HEK293T (cell line): ENCODE results near the gene PLA2G12B.
"Not testable (repeated sequence)": the region's sequence is repeated elsewhere in the genome, so short reads cannot be mapped to it uniquely, and the experiment has no call there.

ENCODE experiments used
- CTCF ChIA-PET: fragments of 350-600 bp; formaldehyde crosslinking; extraction: SDS; loops from one replicate; lab custom pipeline; 2021; ENCODE audit warnings: antibody characterized with exemption, inconsistent platforms; lab: Yijun Ruan, JAX
- POLR2A ChIA-PET: fragments of 350-600 bp; formaldehyde crosslinking; extraction: SDS; loops from one replicate; lab custom pipeline; 2020; ENCODE audit warnings: antibody characterized with exemption, inconsistent platforms; lab: Yijun Ruan, JAX
- DNase-seq: peaks from one replicate; pipeline ENCODE4 v3.0.0; 2012; ENCODE audit warnings: mixed read lengths; ENCODE audit errors: extremely low spot score
- ARNT ChIP-seq: fragments of 450-650 bp; IDR thresholded peaks from 2 replicates; pipeline ENCODE4 v1.6.1; 2017; ENCODE audit warnings: mild to moderate bottlenecking
- BHLHE40 ChIP-seq: fragments of 450-650 bp; IDR thresholded peaks from 2 replicates; pipeline ENCODE4 v1.6.1; 2016; ENCODE audit warnings: mild to moderate bottlenecking, moderate library complexity, borderline replicate concordance
- CTBP1 ChIP-seq: fragments of 450-650 bp; IDR thresholded peaks from 2 replicates; pipeline ENCODE4 v1.6.1; 2016; ENCODE audit warnings: borderline replicate concordance
- ELF4 ChIP-seq: fragments of 450-650 bp; IDR thresholded peaks from 2 replicates; pipeline ENCODE4 v1.6.1; 2017; ENCODE audit warnings: antibody characterized with exemption
- FOXA1 ChIP-seq: fragments of 450-650 bp; IDR thresholded peaks from 2 replicates; pipeline ENCODE4 v1.6.1; 2016; ENCODE audit warnings: mild to moderate bottlenecking
- FOXK2 ChIP-seq: fragments of 450-650 bp; IDR thresholded peaks from 2 replicates; pipeline ENCODE4 v1.6.1; 2016; ENCODE audit warnings: mild to moderate bottlenecking
- FOXM1 ChIP-seq: fragments of 450-650 bp; IDR thresholded peaks from 2 replicates; pipeline ENCODE4 v1.6.1; 2017; ENCODE audit warnings: mild to moderate bottlenecking, borderline replicate concordance
- HDGF ChIP-seq: fragments of 450-650 bp; IDR thresholded peaks from 2 replicates; pipeline ENCODE4 v1.6.1; 2017; ENCODE audit warnings: antibody characterized with exemption, borderline replicate concordance
- L3MBTL2 ChIP-seq: fragments of 450-650 bp; conservative IDR thresholded peaks from 2 replicates; pipeline ENCODE4 v1.6.1; 2016; ENCODE audit warnings: mild to moderate bottlenecking
- LEF1 ChIP-seq: fragments of 450-650 bp; IDR thresholded peaks from 2 replicates; pipeline ENCODE4 v1.6.1; 2017; ENCODE audit warnings: mild to moderate bottlenecking, borderline replicate concordance
- NFRKB ChIP-seq: fragments of 450-650 bp; IDR thresholded peaks from 2 replicates; pipeline ENCODE4 v1.6.1; 2016; ENCODE audit warnings: mild to moderate bottlenecking, moderate library complexity
- SP1 ChIP-seq: fragments of 450-650 bp; IDR thresholded peaks from 2 replicates; pipeline ENCODE4 v1.6.1; 2017
- SUZ12 ChIP-seq: fragments of 450-650 bp; IDR thresholded peaks from 2 replicates; pipeline ENCODE4 v1.6.1; 2016; ENCODE audit warnings: mild to moderate bottlenecking
- TARDBP ChIP-seq: fragments of 450-650 bp; IDR thresholded peaks from 2 replicates; pipeline ENCODE4 v1.6.1; 2016
- ZNF384 ChIP-seq: fragments of 450-650 bp; IDR thresholded peaks from 2 replicates; pipeline ENCODE4 v1.6.1; 2016
- TF ChIP-seq, protein P1 (sequence below): fragments of 450-650 bp; IDR thresholded peaks from 2 replicates; pipeline ENCODE4 v1.6.1; 2016

The PLA2G12B gene, protein sequence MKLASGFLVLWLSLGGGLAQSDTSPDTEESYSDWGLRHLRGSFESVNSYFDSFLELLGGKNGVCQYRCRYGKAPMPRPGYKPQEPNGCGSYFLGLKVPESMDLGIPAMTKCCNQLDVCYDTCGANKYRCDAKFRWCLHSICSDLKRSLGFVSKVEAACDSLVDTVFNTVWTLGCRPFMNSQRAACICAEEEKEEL

DNA sequence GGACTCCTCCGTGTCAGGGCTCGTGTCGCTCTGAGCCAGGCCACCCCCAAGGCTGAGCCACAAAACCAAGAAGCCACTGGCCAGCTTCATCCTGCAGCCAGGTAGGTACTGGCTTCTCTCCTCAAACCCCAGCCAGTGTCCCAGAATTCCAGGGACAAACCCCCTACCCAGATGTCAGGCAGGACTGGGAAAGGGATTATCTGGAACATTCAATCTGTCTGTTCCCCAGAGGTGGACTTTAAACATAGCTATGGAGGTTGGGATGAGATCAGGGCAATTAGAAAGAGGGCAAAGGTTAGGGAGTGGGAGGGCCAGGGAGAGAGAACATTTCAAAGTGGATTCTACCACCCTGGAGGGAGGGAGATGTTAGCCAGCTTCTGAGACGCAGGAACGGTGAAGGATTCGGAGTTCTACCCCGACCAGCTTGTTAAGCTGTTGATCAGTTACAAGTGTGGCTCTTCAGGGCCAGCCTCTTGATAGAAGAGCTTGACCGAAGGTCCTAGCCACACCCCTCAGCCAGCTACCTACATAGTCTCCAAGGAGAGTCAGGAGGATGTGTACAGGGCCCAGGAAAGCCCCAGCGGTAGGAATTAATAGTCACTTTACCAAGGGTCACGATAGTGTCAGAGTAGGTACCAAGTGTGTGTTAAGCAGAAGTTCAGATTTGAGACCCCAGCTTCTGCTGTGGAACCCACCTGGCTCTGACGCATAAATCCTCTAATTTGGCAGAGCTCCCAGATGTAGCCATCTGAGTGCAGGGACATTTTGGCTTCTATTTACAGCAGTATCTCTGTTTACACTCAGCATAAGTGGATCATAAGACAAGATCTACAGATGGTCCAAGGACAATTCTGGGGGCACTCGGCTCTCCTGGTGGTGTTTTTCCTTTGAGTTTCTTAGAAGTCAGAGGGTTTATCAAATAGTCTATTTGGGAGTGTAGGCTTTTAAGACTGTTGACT is at the start of gene PLA2G12B:
PLA2G12B (minus strand) TSS at position 211 of the 959 bp plus-strand sequence; CDS start at position 90, 121 bp downstream.
- POLR2A ChIA-PET: interaction anchor here (0.7 kb wide), 2 partner anchors 11 to 35 kb away, joined by 3 read pairs; no protein-coding TSS in a partner anchor
- DNase-seq: no peak

DNA sequence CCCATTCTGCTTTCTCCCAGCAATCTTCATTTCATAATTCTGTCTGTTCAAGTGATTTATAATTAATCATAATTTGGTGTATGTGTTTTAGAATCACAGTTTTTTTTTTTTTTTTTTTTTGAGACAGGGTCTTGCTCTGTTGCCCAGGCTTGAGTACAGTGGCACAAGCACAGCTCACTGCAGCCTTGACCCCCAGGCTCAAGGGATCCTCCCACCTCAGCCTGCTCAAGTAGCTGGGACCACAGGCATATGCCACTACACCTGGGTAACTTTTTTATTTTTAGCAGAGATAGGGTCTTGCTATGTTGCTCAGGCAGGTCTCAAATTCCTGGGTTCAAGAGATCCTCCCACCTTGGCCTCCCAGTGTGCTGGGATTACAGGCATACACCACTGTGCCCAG is 49.2 kb upstream of the PLA2G12B start:
- TF ChIP-seq ZNF384: no peak
- TF ChIP-seq FOXA1: no peak
- no peak for TF ChIP-seq CTBP1
- no peak for TF ChIP-seq BHLHE40
- no peak for TF ChIP-seq TARDBP
- no peak for TF ChIP-seq L3MBTL2
- TF ChIP-seq, protein P1, sequence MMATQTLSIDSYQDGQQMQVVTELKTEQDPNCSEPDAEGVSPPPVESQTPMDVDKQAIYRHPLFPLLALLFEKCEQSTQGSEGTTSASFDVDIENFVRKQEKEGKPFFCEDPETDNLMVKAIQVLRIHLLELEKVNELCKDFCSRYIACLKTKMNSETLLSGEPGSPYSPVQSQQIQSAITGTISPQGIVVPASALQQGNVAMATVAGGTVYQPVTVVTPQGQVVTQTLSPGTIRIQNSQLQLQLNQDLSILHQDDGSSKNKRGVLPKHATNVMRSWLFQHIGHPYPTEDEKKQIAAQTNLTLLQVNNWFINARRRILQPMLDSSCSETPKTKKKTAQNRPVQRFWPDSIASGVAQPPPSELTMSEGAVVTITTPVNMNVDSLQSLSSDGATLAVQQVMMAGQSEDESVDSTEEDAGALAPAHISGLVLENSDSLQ: no peak
- TF ChIP-seq ARNT: no peak
- TF ChIP-seq SP1: no peak
- TF ChIP-seq SUZ12: no peak
- no peak for TF ChIP-seq LEF1
- TF ChIP-seq FOXM1: no peak
- no peak for TF ChIP-seq FOXK2
- TF ChIP-seq ELF4: no peak
- DNase-seq: no peak
- ChIA-PET POLR2A (no interaction called here), CTCF (no interaction called here)

More for the DNA sequence above, at the start of gene PLA2G12B:
- CTCF ChIA-PET: no interaction called here
- TF ChIP-seq CTBP1 (no peak), SP1 (no peak), FOXA1 (no peak), ZNF384 (no peak), SUZ12 (no peak), FOXK2 (no peak), LEF1 (no peak), L3MBTL2 (no peak), FOXM1 (no peak), TARDBP (no peak), NFRKB (no peak), BHLHE40 (no peak), ELF4 (no peak), ARNT (no peak), HDGF (no peak)
- TF ChIP-seq, protein P1: no peak

DNA sequence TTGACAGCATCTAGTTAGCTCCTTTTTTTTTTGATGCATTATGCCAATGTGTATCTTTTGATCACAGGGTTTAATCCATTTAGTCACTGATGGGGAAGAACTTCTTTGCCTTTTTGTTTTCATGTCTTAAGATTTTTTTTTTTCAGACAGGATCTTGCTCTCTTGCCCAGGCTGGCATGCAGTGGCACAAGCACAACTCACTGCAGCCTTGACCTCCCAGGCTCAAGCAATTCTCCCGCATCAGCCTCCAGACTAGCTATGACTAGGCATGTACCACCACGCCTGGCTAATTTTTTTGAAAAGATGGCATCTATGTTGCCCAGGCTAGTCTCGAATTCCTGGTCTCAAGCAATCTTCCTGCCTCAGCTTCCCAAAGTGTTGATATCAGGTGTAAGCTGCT is 46.4 kb upstream of the PLA2G12B start:
- TF ChIP-seq NFRKB (no peak), ELF4 (no peak)
- CTCF ChIA-PET: interaction anchor here (0.6 kb wide), 1 partner anchor 1741 kb away, joined by 4 read pairs; no protein-coding TSS in a partner anchor
- no peak for DNase-seq
- POLR2A ChIA-PET: no interaction called here

- no peak for DNase-seq
- TF ChIP-seq BHLHE40 (no peak), FOXK2 (no peak), CTBP1 (no peak), TARDBP (no peak), HDGF (no peak), ARNT (no peak), NFRKB (no peak), LEF1 (no peak), FOXM1 (no peak), ELF4 (no peak), L3MBTL2 (no peak), FOXA1 (no peak), SUZ12 (no peak)
- TF ChIP-seq, protein P1: no peak
- ChIA-PET CTCF (no interaction called here), POLR2A (no interaction called here)
Measured at GRCh38 chr10:72997099-72997498, 42.5 kb upstream of the PLA2G12B start.

- DNase-seq, POLR2A ChIA-PET, CTCF ChIA-PET: not testable (repeated sequence)
Measured at GRCh38 chr10:72995459-72995858, 40.9 kb upstream of the PLA2G12B start.

DNA sequence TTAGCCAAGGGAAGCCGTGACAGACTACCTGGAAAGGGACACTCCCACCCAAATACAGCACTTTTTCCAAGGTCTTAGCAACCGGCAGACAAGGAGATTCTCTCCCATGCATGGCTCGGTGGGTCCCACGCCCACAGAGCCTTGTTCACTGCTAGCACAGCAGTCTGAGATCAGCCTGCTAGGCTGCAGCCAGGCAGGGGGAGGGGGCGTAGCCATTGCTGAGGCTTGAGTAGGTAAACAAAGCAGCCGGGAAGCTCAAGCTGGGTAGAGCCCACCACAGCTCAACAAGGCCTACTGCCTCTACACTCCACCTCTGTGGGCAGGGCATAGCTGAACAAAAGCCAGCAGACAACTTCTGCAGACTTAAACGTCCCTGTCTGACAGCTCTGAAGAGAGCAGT is 35.2 kb upstream of the PLA2G12B start:
- CTCF ChIA-PET, POLR2A ChIA-PET, DNase-seq: not testable (repeated sequence)

GRCh38 chr10:72984618-72985017 is 30.0 kb upstream of the PLA2G12B start:
- DNase-seq, CTCF ChIA-PET, POLR2A ChIA-PET: not testable (repeated sequence)
